B cell (primary cell): Measurements from ENCODE around the gene KCND2. TPM values are rescaled to one million over a fixed set of nuclear protein-coding genes. Genes with fewer than 3 reads are reported as not detected.

Experiments
- ATAC-seq: fragments of 200-7000 bp; cut with Tn5 transposase; one replicate; pipeline ENCODE4 v1.10.0; 2021; ENCODE audit warnings: low read depth, mild to moderate bottlenecking, moderate number of reproducible peaks, moderate library complexity
- CTCF ChIA-PET: fragments of 350-600 bp; sonication (Branson Sonifier 250); formaldehyde crosslinking; loops from one replicate; lab custom pipeline; 2021; ENCODE audit warnings: antibody characterized with exemption, inconsistent platforms; lab: Charles Lee
- POLR2A ChIA-PET: fragments of 350-600 bp; sonication (Branson Sonifier 250); formaldehyde crosslinking; loops from one replicate; lab custom pipeline; 2021; ENCODE audit warnings: antibody characterized with exemption; lab: Charles Lee
- DNase-seq: peaks from one replicate; pipeline ENCODE4 v3.0.0; 2013
- H2AFZ ChIP-seq: 2 replicates; pipeline ENCODE4 v1.6.1; 2012; ENCODE audit warnings: mild to moderate bottlenecking, low read depth, low read length; ENCODE audit not compliant: insufficient read depth, poor library complexity, severe bottlenecking
- H3K27ac ChIP-seq, 2 donors: 1 replicate in 1 of 2; 2 replicates in 1 of 2; pipeline ENCODE4 v1.5.1; 2012 to 2013; ENCODE audit warnings: low read length in 2 of 2, mild to moderate bottlenecking in 2 of 2, moderate library complexity in 1 of 2
- H3K27me3 ChIP-seq, 4 experiments: fragments of 200-600 bp in 1 of 4; sonication (generic) in 1 of 4; replicated peaks in 1 of 4; 1 replicate in 2 of 4; 2 replicates in 2 of 4; pipeline versions ENCODE4 v1.6.1 to v1.7.0; 2013 to 2016; ENCODE audit warnings: low read length in 3 of 4, mild to moderate bottlenecking in 2 of 4, mixed read lengths in 1 of 4, moderate library complexity in 1 of 4; ENCODE audit not compliant: insufficient read depth in 4 of 4, control insufficient read depth in 3 of 4; ENCODE audit errors: control extremely low read depth in 1 of 4
- H3K36me3 ChIP-seq, 2 experiments: replicated peaks in 1 of 2; 1 replicate in 1 of 2; 2 replicates in 1 of 2; pipeline versions ENCODE4 v1.6.1 to v1.7.1; 2013; ENCODE audit warnings: low read length in 1 of 2; ENCODE audit not compliant: insufficient read depth in 2 of 2, control insufficient read depth in 1 of 2; ENCODE audit errors: control extremely low read depth in 1 of 2, extremely low read depth in 1 of 2
- H3K4me1 ChIP-seq, 2 donors: fragments of 200-600 bp in 1 of 2; sonication (generic) in 1 of 2; 1 replicate in 1 of 2; 2 replicates in 1 of 2; pipeline versions ENCODE4 v1.5.1 to v1.6.1; 2013 to 2017; ENCODE audit warnings: low read length in 2 of 2; ENCODE audit not compliant: control insufficient read depth in 2 of 2, insufficient read depth in 2 of 2
- H3K4me2 ChIP-seq: replicated peaks from 2 replicates; pipeline ENCODE3; 2012; ENCODE audit warnings: mild to moderate bottlenecking, low read depth, low read length; ENCODE audit not compliant: poor library complexity, severe bottlenecking
- H3K4me3 ChIP-seq, 5 experiments: fragments of 200-600 bp in 1 of 5; sonication (generic) in 1 of 5; 1 replicate in 3 of 5; 2 replicates in 2 of 5; pipeline versions ENCODE4 v1.5.1 to v1.7.0; 2011 to 2016; ENCODE audit warnings: low read length in 4 of 5, mild to moderate bottlenecking in 4 of 5, low read depth in 2 of 5, control low read depth in 1 of 5, moderate library complexity in 1 of 5; ENCODE audit not compliant: insufficient read depth in 1 of 5; ENCODE audit errors: control extremely low read depth in 1 of 5, extremely low read depth in 1 of 5
- H3K79me2 ChIP-seq: fragments of 200-600 bp; sonication (generic); one replicate; pipeline ENCODE4 v1.6.0; 2016; ENCODE audit warnings: low read length; ENCODE audit not compliant: control insufficient read depth, insufficient read depth
- H3K9ac ChIP-seq: fragments of 200-600 bp; sonication (generic); 2 replicates; pipeline ENCODE4 v1.6.1; 2017; ENCODE audit warnings: mild to moderate bottlenecking, low read length, moderate library complexity
- H3K9me3 ChIP-seq, 3 donors: one replicate each; pipeline versions ENCODE4 v1.6.1 to v1.7.1; 2013; ENCODE audit warnings: low read length in 2 of 3; ENCODE audit not compliant: control insufficient read depth in 2 of 3, insufficient read depth in 1 of 3; ENCODE audit errors: control extremely low read depth in 1 of 3
- H4K20me1 ChIP-seq: 2 replicates; pipeline ENCODE4 v1.6.0; 2012; ENCODE audit warnings: mild to moderate bottlenecking, low read length; ENCODE audit not compliant: insufficient read depth, control insufficient read depth, poor library complexity, severe bottlenecking
- H3K27ac Mint-ChIP-seq: one replicate; pipeline ENCODE4 v1.8.0; 2021; ENCODE audit warnings: mixed read lengths
- H3K27me3 Mint-ChIP-seq: one replicate; pipeline ENCODE4 v1.8.0; 2021; ENCODE audit warnings: mixed read lengths
- H3K4me1 Mint-ChIP-seq: one replicate; pipeline ENCODE4 v1.8.0; 2021; ENCODE audit warnings: mixed read lengths
- H3K4me3 Mint-ChIP-seq: one replicate; pipeline ENCODE4 v1.8.0; 2021; ENCODE audit warnings: mixed read lengths
- H3K9me3 Mint-ChIP-seq: one replicate; pipeline ENCODE4 v1.8.0; 2022; ENCODE audit warnings: mixed read lengths; ENCODE audit not compliant: insufficient read depth
- EZH2 ChIP-seq: IDR thresholded peaks from 2 replicates; pipeline ENCODE4 v1.6.1; 2012; ENCODE audit warnings: borderline replicate concordance, low read depth, mild to moderate bottlenecking, moderate library complexity, low read length; ENCODE audit not compliant: insufficient read depth, poor library complexity, severe bottlenecking
- WGBS: methylation state at CpG from one replicate; pipeline ENCODE4 v1.1.5; 2013; ENCODE audit warnings: missing lambda C conversion rate; ENCODE audit not compliant: insufficient coverage; 5-methylcytosine and 5-hydroxymethylcytosine counted together
- intact Hi-C: fragments of 100-400 bp; cut with micrococcal nuclease; formaldehyde crosslinking; loops from one replicate; pipeline ENCODE4 v1.10.0; 2022
- polyA plus RNA-seq: library from polyadenylated mRNA; depleted of rRNA; stranded (reverse); fragments of >200 nt; gene quantifications from 2 replicates; pipeline ENCODE4 v1.2.3, GENCODE V29; 2012
- total RNA-seq, 2 donors: library from RNA; stranded (reverse); fragments of 120-200 nt in 1 of 2; gene quantifications; 1 replicate in 1 of 2; 2 replicates in 1 of 2; pipeline versions ENCODE4 v1.2.3 to v1.2.4, GENCODE V29; 2013 to 2022
- TF ChIP-seq, protein P1 (sequence below): fragments of 200-600 bp; IDR thresholded peaks from one replicate; pipeline ENCODE4 v1.8.0; 2022; ENCODE audit warnings: antibody characterized with exemption, mild to moderate bottlenecking

The KCND2 gene
- total and polyA plus RNA-seq, 2 donors (not counting 1 experiment from before 2014, with no cell fraction given) = not detected

DNA sequence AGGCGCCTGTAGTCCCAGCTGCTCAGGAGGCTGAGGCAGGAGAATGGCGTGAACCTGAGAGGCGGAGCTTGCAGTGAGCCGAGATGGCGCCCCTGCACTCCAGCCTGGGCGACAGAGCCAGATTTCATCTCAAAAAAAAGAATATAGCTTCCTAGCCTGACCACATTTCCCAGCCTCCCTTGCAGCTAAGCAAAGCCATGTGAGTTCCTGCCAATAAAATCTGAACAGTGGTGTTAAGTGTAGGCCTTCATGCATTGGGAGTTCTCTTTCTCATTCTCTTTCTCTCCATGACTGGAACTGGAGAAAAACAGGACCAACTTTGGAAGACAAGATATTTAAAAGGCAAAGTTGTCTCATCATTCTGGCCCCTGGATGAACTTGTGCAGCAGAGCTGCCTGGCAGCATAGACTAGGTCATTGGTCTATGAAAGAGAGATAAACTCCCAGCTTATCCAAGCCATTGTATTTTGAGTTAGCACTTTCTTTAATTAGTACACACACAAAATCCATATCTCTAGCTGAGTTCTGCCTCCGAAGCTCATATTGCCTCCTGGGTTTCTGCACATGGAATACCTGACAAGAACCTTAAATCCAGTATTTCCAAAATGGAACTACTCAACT lies 524.2 kb downstream of the KCND2 start:
- ChIA-PET POLR2A (no interaction called here), CTCF (interaction anchor here (0.6 to 4.3 kb wide), 8 partner anchors 9 to 310 kb away, joined by 3 to 33 read pairs (median 4); no protein-coding TSS in a partner anchor)
- Histone ChIP-seq H4K20me1 (no peaks in the 10 kb centered on the region), H3K9me3 (no peaks in the 10 kb centered on the region), H3K27ac (no peak overlapping the region), H3K36me3 (no peaks in the 10 kb centered on the region), H3K27me3 (peaks cover 0 to 2% (median 0%) of the 10 kb centered on the region in 4 experiments), H3K4me1 (no peaks in the 10 kb centered on the region), H3K4me2 (no peak overlapping the region), H3K4me3 (no peak overlapping the region), H2AFZ (no peak overlapping the region), H3K79me2 (no peaks in the 10 kb centered on the region), H3K9ac (no peak overlapping the region)
- 87% methylated on average over 6 of the region's 7 CpGs for WGBS
- Mint-ChIP-seq H3K4me3 (no peak overlapping the region), H3K9me3 (no peaks in the 10 kb centered on the region), H3K27me3 (peaks cover 7% of the 10 kb centered on the region), H3K4me1 (no peaks in the 10 kb centered on the region), H3K27ac (no peak overlapping the region)
- ATAC-seq (no peak), DNase-seq (no peak)
- TF ChIP-seq, protein P1, sequence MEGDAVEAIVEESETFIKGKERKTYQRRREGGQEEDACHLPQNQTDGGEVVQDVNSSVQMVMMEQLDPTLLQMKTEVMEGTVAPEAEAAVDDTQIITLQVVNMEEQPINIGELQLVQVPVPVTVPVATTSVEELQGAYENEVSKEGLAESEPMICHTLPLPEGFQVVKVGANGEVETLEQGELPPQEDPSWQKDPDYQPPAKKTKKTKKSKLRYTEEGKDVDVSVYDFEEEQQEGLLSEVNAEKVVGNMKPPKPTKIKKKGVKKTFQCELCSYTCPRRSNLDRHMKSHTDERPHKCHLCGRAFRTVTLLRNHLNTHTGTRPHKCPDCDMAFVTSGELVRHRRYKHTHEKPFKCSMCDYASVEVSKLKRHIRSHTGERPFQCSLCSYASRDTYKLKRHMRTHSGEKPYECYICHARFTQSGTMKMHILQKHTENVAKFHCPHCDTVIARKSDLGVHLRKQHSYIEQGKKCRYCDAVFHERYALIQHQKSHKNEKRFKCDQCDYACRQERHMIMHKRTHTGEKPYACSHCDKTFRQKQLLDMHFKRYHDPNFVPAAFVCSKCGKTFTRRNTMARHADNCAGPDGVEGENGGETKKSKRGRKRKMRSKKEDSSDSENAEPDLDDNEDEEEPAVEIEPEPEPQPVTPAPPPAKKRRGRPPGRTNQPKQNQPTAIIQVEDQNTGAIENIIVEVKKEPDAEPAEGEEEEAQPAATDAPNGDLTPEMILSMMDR = no peak
- TF ChIP-seq EZH2 = no peak
- intact Hi-C loops = loop anchor here (10.0 kb wide), 1 partner anchor 538 kb away; no protein-coding TSS in a partner anchor

GRCh38 chr7:120799147-120799546 lies 526.2 kb downstream of the KCND2 start:
- Mint-ChIP-seq H3K9me3 (no peaks in the 10 kb centered on the region), H3K27me3 (peaks cover 4% of the 10 kb centered on the region), H3K4me3 (no peak overlapping the region), H3K27ac (no peak overlapping the region), H3K4me1 (no peaks in the 10 kb centered on the region)
- no peak overlapping the region for H3K9ac ChIP-seq
- H3K79me2 ChIP-seq = no peaks in the 10 kb centered on the region
- no peak overlapping the region for H3K4me2 ChIP-seq
- intact Hi-C loops = loop anchor here (10.0 kb wide), 1 partner anchor 536 kb away; no protein-coding TSS in a partner anchor
- WGBS = no CpG with 5 or more reads among the region's 1 CpG
- ATAC-seq (no peak), DNase-seq (no peak)
- no peaks in the 10 kb centered on the region for H3K4me1 ChIP-seq
- ChIA-PET CTCF (interaction anchor here (0.7 kb wide), 1 partner anchor 309 kb away, joined by 4 read pairs; no protein-coding TSS in a partner anchor), POLR2A (no interaction called here)
- H3K36me3 ChIP-seq = no peaks in the 10 kb centered on the region
- H3K9me3 ChIP-seq = no peaks in the 10 kb centered on the region
- H4K20me1 ChIP-seq = no peaks in the 10 kb centered on the region
- no peak overlapping the region for H2AFZ ChIP-seq
- no peak overlapping the region for H3K4me3 ChIP-seq
- H3K27me3 ChIP-seq = peaks cover 0 to 2% (median 0%) of the 10 kb centered on the region in 4 experiments
- TF ChIP-seq, protein P1 = no peak
- no peak for TF ChIP-seq EZH2
- H3K27ac ChIP-seq = no peak overlapping the region
